IMR-90 (cell line): ENCODE data around the gene TJP1. TPM values are rescaled to one million over a fixed set of nuclear protein-coding genes. Genes with fewer than 3 reads are reported as not detected.

Experiments
- ATAC-seq: fragments of 200-7000 bp; cut with Tn5 transposase; 2 replicates; pipeline ENCODE4 v1.9.1; 2020; ENCODE audit warnings: low read depth, mild to moderate bottlenecking, moderate library complexity
- BruUV-seq: library from RNA; stranded (reverse); fragments of 400-500 nt; replicated peaks from 2 replicates; lab custom pipeline; 2021; lab: Mats Ljungman, UMichigan
- CTCF ChIA-PET: fragments of 300-600 bp; formaldehyde crosslinking; extraction: SDS; loops from one replicate; lab custom pipeline; 2021; ENCODE audit warnings: antibody characterized with exemption; lab: Yijun Ruan, JAX
- POLR2A ChIA-PET: fragments of 300-600 bp; sonication (Branson Sonifier 250); formaldehyde crosslinking; loops from one replicate; lab custom pipeline; 2022; ENCODE audit warnings: antibody characterized with exemption; ENCODE audit not compliant: unreplicated experiment; lab: Charles Lee
- DNase-seq: peaks from one replicate; pipeline ENCODE4 v3.0.0; 2013
- H2AFZ ChIP-seq: replicated peaks from 2 replicates; pipeline ENCODE3; 2013; ENCODE audit warnings: low read length, mild to moderate bottlenecking; ENCODE audit not compliant: poor library complexity
- H2AK5ac ChIP-seq: 2 replicates; pipeline ENCODE4 v1.6.1; 2013; ENCODE audit warnings: low read depth, low read length, inconsistent platforms
- H2AK9ac ChIP-seq: replicated peaks from 2 replicates; pipeline ENCODE3; 2013; ENCODE audit warnings: mild to moderate bottlenecking, low read depth, low read length, moderate library complexity; ENCODE audit not compliant: poor library complexity
- H2BK120ac ChIP-seq: 2 replicates; pipeline ENCODE4 v1.6.1; 2013; ENCODE audit warnings: low read depth, low read length, inconsistent platforms
- H2BK15ac ChIP-seq: 3 replicates; pipeline ENCODE4 v1.6.1; 2013; ENCODE audit warnings: low read depth, low read length, inconsistent platforms
- H2BK20ac ChIP-seq: 2 replicates; pipeline ENCODE4 v1.6.1; 2013; ENCODE audit warnings: low read depth, mild to moderate bottlenecking, inconsistent platforms, low read length, moderate library complexity
- H2BK5ac ChIP-seq: 2 replicates; pipeline ENCODE4 v1.6.1; 2013; ENCODE audit warnings: mild to moderate bottlenecking, low read depth, low read length, inconsistent platforms; ENCODE audit not compliant: poor library complexity, severe bottlenecking
- H3K14ac ChIP-seq: replicated peaks from 2 replicates; pipeline ENCODE4 v1.6.1; 2013; ENCODE audit warnings: low read depth, low read length, inconsistent platforms
- H3K18ac ChIP-seq: 2 replicates; pipeline ENCODE4 v1.6.1; 2013; ENCODE audit warnings: low read depth, low read length, control low read depth
- H3K23ac ChIP-seq: 2 replicates; pipeline ENCODE4 v1.6.1; 2013; ENCODE audit warnings: low read depth, low read length, inconsistent platforms
- H3K27ac ChIP-seq: 2 replicates; pipeline ENCODE4 v1.5.1; 2013; ENCODE audit warnings: mild to moderate bottlenecking, control low read depth, low read length; ENCODE audit not compliant: insufficient read depth
- H3K27me3 ChIP-seq: 2 replicates; pipeline ENCODE4 v1.6.1; 2013; ENCODE audit warnings: low read length; ENCODE audit not compliant: control insufficient read depth, insufficient read depth
- H3K36me3 ChIP-seq: 2 replicates; pipeline ENCODE4 v1.6.1; 2013; ENCODE audit warnings: low read length, mixed read lengths; ENCODE audit not compliant: control insufficient read depth, insufficient read depth
- H3K4ac ChIP-seq: 2 replicates; pipeline ENCODE4 v1.6.1; 2013; ENCODE audit warnings: low read depth, low read length, inconsistent platforms
- H3K4me1 ChIP-seq: 2 replicates; pipeline ENCODE4 v1.6.1; 2013; ENCODE audit warnings: low read length, mixed read lengths; ENCODE audit not compliant: control insufficient read depth, insufficient read depth
- H3K4me2 ChIP-seq: 2 replicates; pipeline ENCODE4 v1.6.1; 2013; ENCODE audit warnings: low read depth, mild to moderate bottlenecking, control low read depth, low read length, moderate library complexity
- H3K4me3 ChIP-seq: 2 replicates; pipeline ENCODE4 v1.5.1; 2013; ENCODE audit warnings: low read depth, mild to moderate bottlenecking, control low read depth, low read length, moderate library complexity; ENCODE audit not compliant: insufficient read depth
- H3K56ac ChIP-seq: 2 replicates; pipeline ENCODE4 v1.6.1; 2013; ENCODE audit warnings: low read length, inconsistent platforms; ENCODE audit not compliant: insufficient read depth; ENCODE audit errors: extremely low read depth
- H3K79me1 ChIP-seq, 2 experiments: 2 replicates each; pipeline ENCODE4 v1.6.1; 2013; ENCODE audit warnings: low read length in 2 of 2, inconsistent platforms in 1 of 2, low read depth in 1 of 2
- H3K9ac ChIP-seq: 2 replicates; pipeline ENCODE4 v1.6.1; 2013; ENCODE audit warnings: low read depth, low read length, control low read depth
- H3K9me1 ChIP-seq: 2 replicates; pipeline ENCODE4 v1.6.1; 2013; ENCODE audit warnings: low read length, inconsistent platforms; ENCODE audit not compliant: insufficient read depth
- H3K9me3 ChIP-seq: 2 replicates; pipeline ENCODE4 v1.6.1; 2013; ENCODE audit warnings: low read length; ENCODE audit not compliant: control insufficient read depth, insufficient read depth
- H4K20me1 ChIP-seq: 2 replicates; pipeline ENCODE4 v1.6.1; 2013; ENCODE audit warnings: low read length, inconsistent platforms; ENCODE audit not compliant: insufficient read depth
- H4K5ac ChIP-seq: 2 replicates; pipeline ENCODE4 v1.6.1; 2013; ENCODE audit warnings: mild to moderate bottlenecking, low read depth, low read length, control low read depth
- H4K8ac ChIP-seq, 2 experiments: 2 replicates each; pipeline ENCODE4 v1.6.1; 2013; ENCODE audit warnings: low read depth in 2 of 2, low read length in 2 of 2, control low read depth in 1 of 2, inconsistent platforms in 1 of 2
- H4K91ac ChIP-seq: 2 replicates; pipeline ENCODE4 v1.6.1; 2013; ENCODE audit warnings: low read depth, low read length, inconsistent platforms; ENCODE audit not compliant: insufficient read depth
- BHLHE40 ChIP-seq: fragments of 150-350 bp; IDR thresholded peaks from 2 replicates; pipeline ENCODE4 v1.6.1; 2016; ENCODE audit warnings: mild to moderate bottlenecking, low read depth, low read length
- FOS ChIP-seq: fragments of 150-350 bp; IDR thresholded peaks from 2 replicates; pipeline ENCODE4 v1.6.1; 2016; ENCODE audit warnings: low read depth, low read length
- MXI1 ChIP-seq: IDR thresholded peaks from 2 replicates; pipeline ENCODE4 v1.6.1; 2012; ENCODE audit warnings: low read depth, mild to moderate bottlenecking, low read length, moderate library complexity, borderline replicate concordance
- POLR2A ChIP-seq: IDR thresholded peaks from 2 replicates; pipeline ENCODE4 v1.6.1; 2012; ENCODE audit warnings: mild to moderate bottlenecking, low read depth, low read length
- RCOR1 ChIP-seq: IDR thresholded peaks from 2 replicates; pipeline ENCODE4 v1.6.1; 2012; ENCODE audit warnings: mild to moderate bottlenecking, low read length, improper control_type of control experiment; ENCODE audit not compliant: insufficient replicate concordance
- RFX5 ChIP-seq: IDR thresholded peaks from 2 replicates; pipeline ENCODE4 v1.8.0; 2012; ENCODE audit warnings: low read depth, mild to moderate bottlenecking, low read length, moderate library complexity
- WGBS, 2 experiments: methylation state at CpG; one replicate each; pipeline versions ENCODE4 v1.1.5 to v1.1.7; 2013; ENCODE audit warnings: missing lambda C conversion rate in 2 of 2; ENCODE audit not compliant: insufficient read length in 1 of 2; ENCODE audit errors: extremely low coverage in 2 of 2; 5-methylcytosine and 5-hydroxymethylcytosine counted together
- dilution Hi-C: fragments of 300-500 bp; cut with HindIII; formaldehyde crosslinking; loops from one replicate; pipeline ENCODE4 v1.14.3; 2018; ENCODE audit warnings: low sequenced_read_pairs; ENCODE audit not compliant: unreplicated experiment
- in situ Hi-C: fragments of 300-500 bp; cut with MboI; formaldehyde crosslinking; loops from 3 replicates; pipeline ENCODE4 v1.14.3; 2019; ENCODE audit warnings: low sequenced_read_pairs, inconsistent platforms, mixed read lengths
- intact Hi-C: fragments of 100-400 bp; cut with micrococcal nuclease; formaldehyde crosslinking; loops from 2 replicates; pipeline ENCODE4 v1.10.0; 2022
- polyA plus RNA-seq, 3 experiments: library from polyadenylated mRNA; depleted of rRNA; stranded (reverse); fragments of >200 nt; gene quantifications; 2 replicates each; pipeline ENCODE4 v1.2.3, GENCODE V29; 2012; ENCODE audit warnings: low replicate concordance in 1 of 3
- total RNA-seq: library from RNA; depleted of rRNA; stranded (reverse); fragments of >200 nt; gene quantifications from 2 replicates; pipeline ENCODE4 v1.2.3, GENCODE V29; 2012
- TF ChIP-seq, protein P1 (sequence below): conservative IDR thresholded peaks from 2 replicates; pipeline ENCODE4 v1.5.1; 2012; ENCODE audit warnings: mild to moderate bottlenecking, low read depth, low read length, improper control_type of control experiment
- TF ChIP-seq, protein P2 (sequence below): fragments of 150-350 bp; IDR thresholded peaks from 2 replicates; pipeline ENCODE4 v1.6.1; 2016; ENCODE audit warnings: low read depth, mild to moderate bottlenecking, low read length, moderate library complexity, borderline replicate concordance
- TF ChIP-seq, protein P3 (sequence below): fragments of 150-350 bp; IDR thresholded peaks from 2 replicates; pipeline ENCODE4 v1.6.1; 2017; ENCODE audit warnings: mild to moderate bottlenecking, antibody characterized with exemption, low read length, low read depth

The TJP1 gene
- total and polyA plus RNA-seq, 2 of the 4 experiments (the other 2 are of a cell fraction), result 42.2 to 43.4 TPM

DNA sequence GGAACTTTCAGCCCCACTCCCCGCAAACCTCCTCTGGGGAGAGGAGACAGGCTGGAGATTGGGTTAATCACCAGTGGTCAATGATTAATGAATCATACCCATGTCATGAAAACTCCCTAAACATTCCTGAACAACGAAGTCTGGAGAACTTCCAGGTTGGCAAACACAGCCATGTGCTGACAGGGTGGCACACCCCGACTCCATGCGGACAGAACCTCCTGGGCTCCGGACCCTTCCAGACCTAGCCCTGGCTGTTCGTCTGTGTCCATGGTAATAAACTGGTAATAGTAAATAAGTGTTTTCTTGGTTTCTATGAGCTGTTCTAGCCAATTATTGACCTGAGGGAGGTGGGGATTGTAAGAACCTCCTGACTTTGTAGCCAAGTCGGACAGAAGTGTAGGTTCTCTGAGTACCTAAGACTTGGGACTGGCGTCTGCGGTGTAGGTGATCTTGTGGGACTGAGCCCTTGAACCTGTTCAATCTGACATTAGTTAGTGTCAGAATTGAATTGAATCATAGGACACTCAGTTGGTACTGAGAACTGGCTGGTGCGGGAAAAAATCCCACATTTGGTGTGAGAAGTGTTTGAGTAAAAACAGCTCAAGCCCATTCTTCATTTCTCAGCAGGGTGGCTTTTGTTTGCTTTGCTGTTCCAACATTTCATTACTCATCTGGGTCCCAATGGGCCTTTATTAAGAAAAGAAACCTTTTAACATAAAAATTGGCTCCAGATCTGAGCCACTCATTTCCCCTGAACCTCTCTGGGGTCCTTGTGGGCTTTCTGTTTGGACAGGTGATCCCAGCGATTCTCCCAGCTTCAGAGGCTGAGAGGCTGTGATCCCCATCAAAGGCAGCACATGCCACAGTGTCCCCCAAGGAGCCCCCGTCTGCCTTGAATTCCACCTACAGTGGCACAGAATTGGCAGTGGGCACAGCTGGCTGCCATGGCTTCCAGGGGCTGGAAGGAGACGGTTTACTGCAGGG lies 151.0 kb downstream of the TJP1 start:
- no peaks in the 10 kb centered on the region for H3K36me3 ChIP-seq
- no peak overlapping the region for H3K18ac ChIP-seq
- peak overlapping the region; percentile 73 for H2AK9ac ChIP-seq
- no peak overlapping the region for H3K9ac ChIP-seq
- H2BK20ac ChIP-seq, result peak overlapping the region; percentile 36; the same call in 1 of the 2 replicates
- H3K27me3 ChIP-seq, result no peaks in the 10 kb centered on the region
- H4K91ac ChIP-seq, result no peak overlapping the region
- DNase-seq (peak; percentile 61), ATAC-seq (no peak)
- H3K4me1 ChIP-seq, result peaks cover 17% of the 10 kb centered on the region
- H2BK5ac ChIP-seq, result no peak overlapping the region
- POLR2A ChIA-PET, result no interaction called here
- no peak overlapping the region for H4K8ac ChIP-seq
- H4K20me1 ChIP-seq, result no peaks in the 10 kb centered on the region
- peak overlapping the region; percentile 70; the same call in 1 of the 2 replicates for H2AK5ac ChIP-seq
- H2BK15ac ChIP-seq, result peak overlapping the region; percentile 19; the same call in 1 of the 3 replicates
- no peak overlapping the region for H3K4me2 ChIP-seq
- H3K23ac ChIP-seq, result no peak overlapping the region
- H3K4me3 ChIP-seq, result no peak overlapping the region
- in situ Hi-C loops, result loop anchor here (10.0 to 25.0 kb wide), 2 partner anchors 264 to 391 kb away; no protein-coding TSS in a partner anchor
- H3K4ac ChIP-seq, result peak overlapping the region; percentile 38; the same call in 1 of the 2 replicates
- no peak overlapping the region; the same call in 1 of the 2 replicates for H3K14ac ChIP-seq
- CTCF ChIA-PET, result interaction anchor here (1.2 to 1.4 kb wide), 2 partner anchors 255 to 404 kb away, joined by 4 read pairs; no protein-coding TSS in a partner anchor
- no peak overlapping the region for H3K27ac ChIP-seq
- peaks cover 0 to 4% of the 10 kb centered on the region in 2 experiments; a peak in 1 of 4 replicates for H3K79me1 ChIP-seq
- dilution Hi-C loops, result no loop called here
- H4K5ac ChIP-seq, result no peak overlapping the region
- WGBS, 2 experiments, result no CpG with 5 or more reads among the region's 13 CpGs
- TF ChIP-seq, protein P1, sequence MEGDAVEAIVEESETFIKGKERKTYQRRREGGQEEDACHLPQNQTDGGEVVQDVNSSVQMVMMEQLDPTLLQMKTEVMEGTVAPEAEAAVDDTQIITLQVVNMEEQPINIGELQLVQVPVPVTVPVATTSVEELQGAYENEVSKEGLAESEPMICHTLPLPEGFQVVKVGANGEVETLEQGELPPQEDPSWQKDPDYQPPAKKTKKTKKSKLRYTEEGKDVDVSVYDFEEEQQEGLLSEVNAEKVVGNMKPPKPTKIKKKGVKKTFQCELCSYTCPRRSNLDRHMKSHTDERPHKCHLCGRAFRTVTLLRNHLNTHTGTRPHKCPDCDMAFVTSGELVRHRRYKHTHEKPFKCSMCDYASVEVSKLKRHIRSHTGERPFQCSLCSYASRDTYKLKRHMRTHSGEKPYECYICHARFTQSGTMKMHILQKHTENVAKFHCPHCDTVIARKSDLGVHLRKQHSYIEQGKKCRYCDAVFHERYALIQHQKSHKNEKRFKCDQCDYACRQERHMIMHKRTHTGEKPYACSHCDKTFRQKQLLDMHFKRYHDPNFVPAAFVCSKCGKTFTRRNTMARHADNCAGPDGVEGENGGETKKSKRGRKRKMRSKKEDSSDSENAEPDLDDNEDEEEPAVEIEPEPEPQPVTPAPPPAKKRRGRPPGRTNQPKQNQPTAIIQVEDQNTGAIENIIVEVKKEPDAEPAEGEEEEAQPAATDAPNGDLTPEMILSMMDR, result no peak
- TF ChIP-seq RCOR1, result no peak
- TF ChIP-seq, protein P2, sequence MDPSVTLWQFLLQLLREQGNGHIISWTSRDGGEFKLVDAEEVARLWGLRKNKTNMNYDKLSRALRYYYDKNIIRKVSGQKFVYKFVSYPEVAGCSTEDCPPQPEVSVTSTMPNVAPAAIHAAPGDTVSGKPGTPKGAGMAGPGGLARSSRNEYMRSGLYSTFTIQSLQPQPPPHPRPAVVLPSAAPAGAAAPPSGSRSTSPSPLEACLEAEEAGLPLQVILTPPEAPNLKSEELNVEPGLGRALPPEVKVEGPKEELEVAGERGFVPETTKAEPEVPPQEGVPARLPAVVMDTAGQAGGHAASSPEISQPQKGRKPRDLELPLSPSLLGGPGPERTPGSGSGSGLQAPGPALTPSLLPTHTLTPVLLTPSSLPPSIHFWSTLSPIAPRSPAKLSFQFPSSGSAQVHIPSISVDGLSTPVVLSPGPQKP, result no peak
- TF ChIP-seq POLR2A, result no peak
- no peak for TF ChIP-seq RFX5
- TF ChIP-seq, protein P3, sequence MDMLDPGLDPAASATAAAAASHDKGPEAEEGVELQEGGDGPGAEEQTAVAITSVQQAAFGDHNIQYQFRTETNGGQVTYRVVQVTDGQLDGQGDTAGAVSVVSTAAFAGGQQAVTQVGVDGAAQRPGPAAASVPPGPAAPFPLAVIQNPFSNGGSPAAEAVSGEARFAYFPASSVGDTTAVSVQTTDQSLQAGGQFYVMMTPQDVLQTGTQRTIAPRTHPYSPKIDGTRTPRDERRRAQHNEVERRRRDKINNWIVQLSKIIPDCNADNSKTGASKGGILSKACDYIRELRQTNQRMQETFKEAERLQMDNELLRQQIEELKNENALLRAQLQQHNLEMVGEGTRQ, result no peak
- 0 out of 2 replicates have a peak, but pooled peaks have one; percentile 24 for TF ChIP-seq MXI1
- TF ChIP-seq BHLHE40, result 0 out of 2 replicates have a peak, but pooled peaks have one; percentile 10
- 0 out of 2 replicates have a peak, but pooled peaks have one; percentile 18 for TF ChIP-seq FOS
- H3K56ac ChIP-seq, result no peak overlapping the region
- no peaks in the 10 kb centered on the region for H3K9me3 ChIP-seq
- no TSS peak for BruUV-seq
- peaks cover 11% of the 10 kb centered on the region; the same call in 1 of the 2 replicates for H3K9me1 ChIP-seq
- intact Hi-C loops, result no loop called here
- H2BK120ac ChIP-seq, result peak overlapping the region; percentile 84; the same call in 1 of the 2 replicates
- peak overlapping the region; percentile 64 for H2AFZ ChIP-seq
